Measurements from ENCODE around the gene CABLES1. TPM values are rescaled to one million over a fixed set of nuclear protein-coding genes. Genes with fewer than 3 reads are reported as not detected.

Gene CABLES1
- total RNA-seq, 1 experiment from 2014 or later, result 9.6 TPM

DNA sequence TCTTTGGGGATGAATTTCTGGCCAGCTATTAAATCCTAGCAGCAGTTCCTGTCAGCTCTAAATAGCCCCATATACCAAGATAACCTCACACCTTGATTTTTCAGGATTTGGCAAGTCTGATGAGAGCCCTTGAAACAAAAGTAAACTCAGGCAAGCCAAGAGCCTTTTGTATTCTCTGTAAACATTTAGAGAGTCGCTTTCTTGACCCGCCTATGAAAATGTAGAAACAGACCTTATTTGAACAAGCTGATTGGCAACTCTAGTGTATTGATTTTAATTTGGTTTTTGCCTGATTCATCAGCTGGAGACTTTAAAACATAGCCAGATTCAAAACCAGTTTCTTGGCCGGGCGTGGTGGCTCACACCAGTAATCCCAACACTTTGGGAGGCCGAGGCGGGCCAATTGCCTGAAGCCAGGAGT lies 43.4 kb downstream of the CABLES1 start:
- Histone ChIP-seq H3K4me3 (ENCODE audit: insufficient read depth, low read depth, low read length) (no peak overlapping the region), H3K36me3 (replicated peaks; ENCODE audit: control insufficient read depth, insufficient read depth, low read length) (no peaks in the 10 kb centered on the region), H3K27me3 (ENCODE audit: control insufficient read depth, insufficient read depth, low read length) (no peaks in the 10 kb centered on the region)
- no peak for DNase-seq

DNA sequence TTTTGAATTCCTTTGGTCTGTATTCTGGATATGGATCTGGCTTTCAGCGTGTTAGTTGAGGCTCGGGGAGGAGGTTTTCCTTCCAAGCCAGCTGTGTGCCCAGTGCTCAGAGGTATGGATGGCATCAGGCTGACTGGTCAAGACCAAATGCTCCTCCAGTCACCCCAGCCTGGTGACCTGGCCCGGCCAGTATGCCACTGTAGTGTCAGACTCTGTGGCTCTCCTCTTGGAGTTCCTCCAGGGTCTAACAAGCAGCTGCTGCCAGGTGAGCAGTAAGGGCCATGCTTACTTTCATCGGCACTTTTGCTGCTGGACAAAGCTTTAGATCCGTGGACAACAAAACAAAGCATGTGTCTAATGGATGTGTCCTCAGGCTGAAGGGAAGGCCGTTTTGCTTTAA lies 44.1 kb downstream of the CABLES1 start:
- Histone ChIP-seq H3K36me3 (replicated peaks; ENCODE audit: control insufficient read depth, insufficient read depth, low read length) (no peaks in the 10 kb centered on the region), H3K4me3 (ENCODE audit: insufficient read depth, low read depth, low read length) (no peak overlapping the region), H3K27me3 (ENCODE audit: control insufficient read depth, insufficient read depth, low read length) (no peaks in the 10 kb centered on the region)
- DNase-seq, result no peak

- H3K4me3 ChIP-seq (ENCODE audit: insufficient read depth, low read depth, low read length), result no peak overlapping the region
- no peaks in the 10 kb centered on the region for H3K27me3 ChIP-seq (ENCODE audit: control insufficient read depth, insufficient read depth, low read length)
- no peak for DNase-seq
Measured at GRCh38 chr18:23181547-23181946, 46.3 kb downstream of the CABLES1 start.

DNA sequence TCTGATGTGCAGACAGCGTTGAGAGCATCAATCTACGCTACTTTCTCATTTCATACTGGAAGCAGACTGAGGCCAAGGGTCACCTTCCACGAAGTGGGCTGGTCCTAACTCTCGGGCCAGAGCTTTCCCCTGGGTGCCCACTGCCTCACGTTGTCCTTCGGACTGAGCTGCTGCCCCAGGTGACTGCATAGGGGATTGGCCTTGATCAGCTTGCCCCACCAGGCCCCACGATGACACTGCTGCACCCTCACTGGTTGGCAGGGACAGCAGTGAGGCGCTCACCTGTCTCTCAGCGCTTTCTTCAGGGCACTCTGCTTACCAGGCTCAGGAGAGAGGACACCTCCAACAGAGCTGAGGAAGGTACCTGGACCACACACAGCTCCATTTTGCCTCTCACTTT lies 47.3 kb downstream of the CABLES1 start:
- H3K27me3 ChIP-seq (ENCODE audit: control insufficient read depth, insufficient read depth, low read length), result no peaks in the 10 kb centered on the region
- no peak overlapping the region for H3K4me3 ChIP-seq (ENCODE audit: insufficient read depth, low read depth, low read length)
- no peaks in the 10 kb centered on the region for H3K36me3 ChIP-seq (replicated peaks; ENCODE audit: control insufficient read depth, insufficient read depth, low read length)
- DNase-seq, result no peak

More at GRCh38 chr18:23181547-23181946, 46.3 kb downstream of the CABLES1 start:
- H3K36me3 ChIP-seq (replicated peaks; ENCODE audit: control insufficient read depth, insufficient read depth, low read length), result no peaks in the 10 kb centered on the region

DNA sequence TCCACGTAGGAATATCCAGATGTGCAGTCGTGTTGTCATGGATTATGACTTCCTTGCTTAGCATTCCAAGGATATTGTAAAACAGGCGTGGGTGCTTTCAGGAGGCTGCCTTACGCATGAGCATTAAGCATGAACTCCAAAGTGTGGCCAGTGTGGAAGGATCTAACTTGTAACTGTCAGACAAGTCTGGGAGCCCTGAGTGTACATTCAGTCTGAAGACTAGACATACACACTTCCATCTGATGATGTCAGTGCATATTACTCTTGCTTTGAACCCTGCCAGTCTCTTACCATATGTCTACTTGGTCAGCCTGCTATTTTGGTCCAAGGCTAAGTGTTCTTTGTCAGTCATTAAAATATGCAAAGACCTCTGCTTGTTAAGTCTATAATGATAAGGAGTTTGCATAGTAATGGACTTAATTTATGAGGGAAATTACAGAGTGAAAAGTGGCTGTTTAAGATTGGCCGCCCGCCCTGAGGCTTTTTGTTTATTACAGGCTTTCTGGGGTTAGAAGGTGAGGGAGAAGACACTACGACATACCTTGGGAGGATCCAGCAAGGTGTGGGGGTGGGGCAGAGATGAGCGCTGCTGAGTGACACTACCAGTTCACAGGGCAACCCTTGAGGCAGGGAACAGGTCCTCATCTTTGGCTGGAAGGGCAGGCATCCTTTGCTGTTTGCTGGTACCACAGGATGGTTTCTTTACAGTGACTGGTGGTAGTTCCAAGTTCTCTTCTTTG lies 48.3 kb downstream of the CABLES1 start:
- H3K27me3 ChIP-seq (ENCODE audit: control insufficient read depth, insufficient read depth, low read length), result no peaks in the 10 kb centered on the region

DNA sequence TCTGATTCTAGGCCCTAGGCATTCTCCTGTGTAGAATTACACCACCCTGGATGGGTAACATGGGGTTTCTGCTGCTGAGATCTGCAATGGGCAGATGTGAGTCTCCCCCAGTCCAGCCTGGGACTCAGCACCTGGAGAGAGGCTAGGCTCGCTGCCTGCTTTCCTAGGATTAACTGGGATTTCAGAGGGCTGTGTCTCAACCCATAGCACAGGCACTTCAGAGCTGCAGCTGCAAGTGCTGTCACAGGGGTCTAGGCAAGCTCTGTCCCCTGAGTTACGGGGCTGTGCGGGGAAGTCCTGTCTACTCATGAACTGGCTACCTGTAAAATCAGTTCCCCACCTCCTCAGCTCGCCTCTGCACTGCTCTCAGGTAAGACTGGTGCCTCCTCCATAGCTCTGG lies 51.5 kb downstream of the CABLES1 start:
- Histone ChIP-seq H3K36me3 (replicated peaks; ENCODE audit: control insufficient read depth, insufficient read depth, low read length) (no peaks in the 10 kb centered on the region; the same call in 1 of the 2 replicates), H3K27me3 (ENCODE audit: control insufficient read depth, insufficient read depth, low read length) (no peaks in the 10 kb centered on the region), H3K4me3 (ENCODE audit: insufficient read depth, low read depth, low read length) (no peak overlapping the region)
- no peak for DNase-seq

More for the DNA sequence above, 48.3 kb downstream of the CABLES1 start:
- H3K4me3 ChIP-seq (ENCODE audit: insufficient read depth, low read depth, low read length), result no peak overlapping the region
- no peak for DNase-seq
- no peaks in the 10 kb centered on the region for H3K36me3 ChIP-seq (replicated peaks; ENCODE audit: control insufficient read depth, insufficient read depth, low read length)

GRCh38 chr18:23188068-23188760 lies 52.9 kb downstream of the CABLES1 start:
- H3K4me3 ChIP-seq (ENCODE audit: insufficient read depth, low read depth, low read length), result no peak overlapping the region
- no peaks in the 10 kb centered on the region; the same call in none of the 2 replicates for H3K36me3 ChIP-seq (replicated peaks; ENCODE audit: control insufficient read depth, insufficient read depth, low read length)
- H3K27me3 ChIP-seq (ENCODE audit: control insufficient read depth, insufficient read depth, low read length), result no peaks in the 10 kb centered on the region
- no peak for DNase-seq

- Histone ChIP-seq H3K27me3 (ENCODE audit: control insufficient read depth, insufficient read depth, low read length) (no peaks in the 10 kb centered on the region), H3K4me3 (ENCODE audit: insufficient read depth, low read depth, low read length) (no peak overlapping the region), H3K36me3 (replicated peaks; ENCODE audit: control insufficient read depth, insufficient read depth, low read length) (no peaks in the 10 kb centered on the region; the same call in none of the 2 replicates)
- DNase-seq, result no peak
Measured at GRCh38 chr18:23189099-23189498, 53.8 kb downstream of the CABLES1 start.

DNA sequence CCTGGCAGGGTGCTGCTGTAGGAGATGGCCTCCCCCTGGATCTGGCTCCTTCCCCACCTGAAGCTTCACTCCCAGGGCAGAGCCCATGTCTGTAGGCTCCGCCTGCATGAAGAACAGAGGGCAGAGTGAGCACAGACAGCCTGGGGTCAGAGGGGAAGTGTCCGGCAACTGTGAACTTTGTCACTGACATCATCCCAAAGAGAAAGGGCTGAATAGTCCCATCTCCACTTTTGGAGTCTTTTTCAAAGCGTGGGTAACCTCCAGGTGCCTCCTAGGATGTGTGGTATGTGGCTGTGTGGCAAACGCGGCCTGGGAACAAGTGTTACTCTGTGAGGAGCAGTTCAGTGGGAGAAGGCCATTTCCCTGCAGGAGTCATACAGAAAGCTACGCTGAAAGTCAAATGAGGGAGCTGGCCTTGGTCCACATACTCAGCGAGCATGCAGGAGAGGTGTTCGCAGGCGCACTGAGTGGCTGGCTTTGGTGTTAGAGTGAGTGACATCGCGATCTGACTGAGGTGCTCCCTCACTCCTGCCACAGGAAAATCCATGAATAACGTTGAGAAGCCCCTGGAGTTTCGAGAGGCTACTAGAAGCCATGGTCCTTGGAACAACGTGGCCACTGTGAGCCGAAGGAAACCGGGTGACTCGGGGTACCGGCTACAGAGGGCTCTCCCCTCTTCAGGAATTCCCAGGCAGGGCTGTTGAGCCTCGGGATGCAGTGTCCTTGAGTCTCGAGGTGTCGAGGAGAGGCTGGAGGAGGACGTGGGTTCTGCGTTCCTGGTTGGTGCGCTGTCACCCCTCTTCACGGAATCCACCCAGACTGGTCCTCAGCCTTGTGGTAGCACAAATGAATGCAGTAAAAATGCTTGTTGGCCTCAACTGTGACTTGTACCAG lies 54.7 kb downstream of the CABLES1 start:
- no peak for DNase-seq

GRCh38 chr18:23191232-23191631 lies 55.9 kb downstream of the CABLES1 start:
- H3K36me3 ChIP-seq (replicated peaks; ENCODE audit: control insufficient read depth, insufficient read depth, low read length), result no peaks in the 10 kb centered on the region; the same call in none of the 2 replicates
- DNase-seq, result no peak
- H3K27me3 ChIP-seq (ENCODE audit: control insufficient read depth, insufficient read depth, low read length), result no peaks in the 10 kb centered on the region
- no peak overlapping the region for H3K4me3 ChIP-seq (ENCODE audit: insufficient read depth, low read depth, low read length)

More for the DNA sequence above, 54.7 kb downstream of the CABLES1 start:
- Histone ChIP-seq H3K36me3 (replicated peaks; ENCODE audit: control insufficient read depth, insufficient read depth, low read length) (no peaks in the 10 kb centered on the region; the same call in none of the 2 replicates), H3K4me3 (ENCODE audit: insufficient read depth, low read depth, low read length) (no peak overlapping the region), H3K27me3 (ENCODE audit: control insufficient read depth, insufficient read depth, low read length) (no peaks in the 10 kb centered on the region)

- no peaks in the 10 kb centered on the region; the same call in none of the 2 replicates for H3K36me3 ChIP-seq (replicated peaks; ENCODE audit: control insufficient read depth, insufficient read depth, low read length)
- H3K27me3 ChIP-seq (ENCODE audit: control insufficient read depth, insufficient read depth, low read length), result no peaks in the 10 kb centered on the region
- DNase-seq, result no peak
- H3K4me3 ChIP-seq (ENCODE audit: insufficient read depth, low read depth, low read length), result no peak overlapping the region
Measured at GRCh38 chr18:23193742-23194141, 58.5 kb downstream of the CABLES1 start.

DNA sequence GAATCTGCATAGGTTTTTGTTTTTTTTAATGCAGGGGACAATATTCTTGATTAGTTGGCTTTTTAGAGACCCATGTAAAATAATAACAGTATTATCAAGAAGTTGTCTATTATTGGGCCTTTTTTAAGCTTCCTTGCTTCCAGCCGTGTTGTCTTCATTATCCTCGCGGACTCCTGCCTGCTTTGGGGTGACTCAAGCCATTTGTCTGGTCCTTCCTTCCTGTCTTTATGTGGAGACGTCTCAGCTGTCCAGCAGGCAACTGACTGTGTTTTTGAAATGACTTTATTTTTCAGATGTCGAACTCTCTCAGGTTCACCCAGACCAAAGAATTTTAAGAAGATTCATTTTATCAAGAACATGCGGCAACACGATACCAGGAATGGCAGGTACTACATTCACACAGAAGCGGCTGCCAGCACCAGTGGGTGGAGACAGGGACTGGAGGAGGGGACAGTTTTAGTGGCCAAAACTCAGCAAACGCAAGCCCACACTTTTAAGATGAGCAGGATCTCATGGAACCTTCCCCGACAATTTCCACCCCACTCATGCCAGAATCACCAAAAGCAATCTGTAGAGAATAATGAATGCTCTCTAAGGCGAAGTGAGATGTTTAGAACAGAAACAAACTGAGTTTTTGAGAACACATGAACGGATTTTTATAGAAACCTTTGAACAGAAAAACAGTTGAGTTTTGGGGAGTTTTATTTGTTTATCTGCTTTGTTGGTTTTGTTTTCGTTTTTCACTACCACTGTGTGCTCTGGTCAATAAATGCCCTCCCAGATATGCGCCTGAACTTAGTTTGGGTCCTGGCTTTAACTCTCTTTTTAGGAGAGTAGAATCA lies 59.1 kb downstream of the CABLES1 start:
- no peak for DNase-seq
- H3K4me3 ChIP-seq (ENCODE audit: insufficient read depth, low read depth, low read length), result no peak overlapping the region
- H3K36me3 ChIP-seq (replicated peaks; ENCODE audit: control insufficient read depth, insufficient read depth, low read length), result no peaks in the 10 kb centered on the region; the same call in none of the 2 replicates
- H3K27me3 ChIP-seq (ENCODE audit: control insufficient read depth, insufficient read depth, low read length), result no peaks in the 10 kb centered on the region

DNA sequence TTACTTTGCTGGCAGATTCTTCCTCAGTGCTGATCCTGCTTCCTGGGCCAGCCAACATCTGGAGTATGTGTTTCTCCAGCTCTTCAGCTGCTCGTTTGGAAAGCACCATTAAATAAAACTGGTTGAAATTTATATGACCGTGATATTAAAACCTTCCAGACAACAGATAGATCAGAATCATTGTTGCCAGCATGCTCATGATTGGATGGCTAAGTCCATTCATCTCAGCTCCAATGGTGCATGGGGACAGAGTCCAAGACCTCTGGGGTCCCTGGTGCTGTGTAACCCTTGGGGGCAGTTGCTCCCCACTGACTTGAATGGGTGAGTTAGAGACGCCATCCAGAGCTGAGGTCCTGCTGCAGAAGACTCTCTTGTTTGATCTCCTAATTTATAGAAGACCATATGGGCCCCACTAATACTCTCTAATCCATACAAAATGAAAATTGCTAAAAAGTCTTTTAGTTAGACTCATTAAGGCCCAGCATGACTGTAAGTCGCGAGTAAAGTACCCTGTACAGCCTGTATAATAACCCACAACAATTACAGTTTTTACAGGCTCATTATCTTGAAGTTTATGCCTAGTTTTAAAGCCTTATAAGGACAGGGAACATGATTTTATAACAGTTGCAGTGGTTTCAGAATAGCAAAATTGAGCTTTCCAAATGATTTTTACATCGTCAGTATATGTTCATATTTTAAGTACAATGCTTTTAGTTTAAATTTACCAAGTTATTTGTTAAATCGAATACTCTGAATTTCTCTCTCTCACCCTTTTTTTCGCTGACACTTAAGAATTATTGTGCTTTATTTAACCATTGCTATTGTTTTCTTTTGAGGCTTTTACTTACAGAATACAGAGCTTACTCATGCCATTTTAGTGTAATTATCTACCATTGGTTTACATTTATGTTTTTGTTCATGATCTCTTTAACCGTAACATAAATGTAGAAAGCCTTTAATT lies 60.0 kb downstream of the CABLES1 start:
- H3K27me3 ChIP-seq (ENCODE audit: control insufficient read depth, insufficient read depth, low read length), result no peaks in the 10 kb centered on the region
- no peaks in the 10 kb centered on the region; the same call in none of the 2 replicates for H3K36me3 ChIP-seq (replicated peaks; ENCODE audit: control insufficient read depth, insufficient read depth, low read length)
- DNase-seq, result no peak
- H3K4me3 ChIP-seq (ENCODE audit: insufficient read depth, low read depth, low read length), result no peak overlapping the region

All from H7 (cell line).